Calu3 (cell line): ENCODE measurements around the gene FCHSD2. TPM values are rescaled to one million over a fixed set of nuclear protein-coding genes. Genes with fewer than 3 reads are reported as not detected.

Experiments
- BruUV-seq: library from RNA; stranded (reverse); fragments of 400-500 nt; replicated peaks from 2 replicates; lab custom pipeline; 2021; lab: Mats Ljungman, UMichigan
- CTCF ChIA-PET: fragments of 300-600 bp; sonication (Branson Sonifier 250); formaldehyde crosslinking; loops from one replicate; lab custom pipeline; 2022; ENCODE audit warnings: antibody characterized with exemption; lab: Charles Lee
- DNase-seq: peaks from one replicate; pipeline ENCODE4 v3.0.0; 2022
- H3K27ac Mint-ChIP-seq: one replicate; pipeline ENCODE4 v1.8.0; 2022; ENCODE audit warnings: mixed read lengths; ENCODE audit not compliant: unreplicated experiment
- H3K27me3 Mint-ChIP-seq: one replicate; pipeline ENCODE4 v1.8.0; 2022; ENCODE audit warnings: mixed read lengths; ENCODE audit not compliant: unreplicated experiment
- H3K36me3 Mint-ChIP-seq: one replicate; pipeline ENCODE4 v1.8.0; 2022; ENCODE audit warnings: mild to moderate bottlenecking, moderate library complexity, mixed read lengths; ENCODE audit not compliant: insufficient read depth, unreplicated experiment
- H3K4me1 Mint-ChIP-seq: one replicate; pipeline ENCODE4 v1.8.0; 2022; ENCODE audit warnings: mild to moderate bottlenecking, low read depth, mixed read lengths; ENCODE audit not compliant: unreplicated experiment
- H3K4me3 Mint-ChIP-seq: one replicate; pipeline ENCODE4 v1.8.0; 2022; ENCODE audit warnings: mild to moderate bottlenecking, low read depth, moderate library complexity, mixed read lengths; ENCODE audit not compliant: unreplicated experiment
- H3K9me3 Mint-ChIP-seq: one replicate; pipeline ENCODE4 v1.8.0; 2022; ENCODE audit warnings: low read depth, mixed read lengths; ENCODE audit not compliant: unreplicated experiment
- CTCF ChIP-seq: fragments of 200-600 bp; IDR thresholded peaks from one replicate; pipeline ENCODE4 v1.8.0; 2022; ENCODE audit warnings: antibody characterized with exemption; ENCODE audit not compliant: unreplicated experiment
- intact Hi-C: fragments of 100-400 bp; cut with micrococcal nuclease; formaldehyde crosslinking; loops from one replicate; pipeline ENCODE4 v1.10.0; 2022; ENCODE audit not compliant: unreplicated experiment
- total RNA-seq: library from RNA; stranded (reverse); gene quantifications from 2 replicates; pipeline ENCODE4 v1.2.3, GENCODE V29; 2022

Gene FCHSD2
- total RNA-seq, 1 experiment from 2014 or later, result 16.2 TPM

GRCh38 chr11:72802822-72803221 lies 339.3 kb downstream of the FCHSD2 start:
- no TSS peak for BruUV-seq
- DNase-seq, result no peak
- CTCF ChIA-PET, result interaction anchor here (0.6 kb wide), 1 partner anchor 73 kb away, joined by 5 read pairs; no protein-coding TSS in a partner anchor
- intact Hi-C loops, result no loop called here
- Mint-ChIP-seq H3K27me3 (no peaks in the 10 kb centered on the region), H3K27ac (no peak overlapping the region), H3K36me3 (no peaks in the 10 kb centered on the region), H3K9me3 (no peaks in the 10 kb centered on the region), H3K4me1 (no peaks in the 10 kb centered on the region), H3K4me3 (no peak overlapping the region)
- TF ChIP-seq CTCF, result no peak

- Mint-ChIP-seq H3K4me1 (peaks cover 4% of the 10 kb centered on the region), H3K27ac (no peak overlapping the region), H3K36me3 (no peaks in the 10 kb centered on the region), H3K27me3 (no peaks in the 10 kb centered on the region), H3K9me3 (no peaks in the 10 kb centered on the region), H3K4me3 (no peak overlapping the region)
- no peak for TF ChIP-seq CTCF
- intact Hi-C loops, result no loop called here
- BruUV-seq, result no TSS peak
- CTCF ChIA-PET, result interaction anchor here (0.7 kb wide), 1 partner anchor 373 kb away, joined by 5 read pairs; no protein-coding TSS in a partner anchor
- DNase-seq, result no peak
These were observed 342.7 kb downstream of the FCHSD2 start for GRCh38 chr11:72799441-72799840.

- no peak overlapping the region for H3K4me3 Mint-ChIP-seq
- DNase-seq, result no peak
- H3K9me3 Mint-ChIP-seq, result no peaks in the 10 kb centered on the region
- H3K4me1 Mint-ChIP-seq, result peaks cover 15% of the 10 kb centered on the region
- BruUV-seq, result no TSS peak
- intact Hi-C loops, result no loop called here
- no peak overlapping the region for H3K27ac Mint-ChIP-seq
- no peaks in the 10 kb centered on the region for H3K27me3 Mint-ChIP-seq
- CTCF ChIA-PET, result interaction anchor here (0.7 kb wide), 1 partner anchor 591 kb away, joined by 3 read pairs; no protein-coding TSS in a partner anchor
- no peak for TF ChIP-seq CTCF
- H3K36me3 Mint-ChIP-seq, result peaks cover 7% of the 10 kb centered on the region
These were observed 343.8 kb downstream of the FCHSD2 start for GRCh38 chr11:72798361-72798760.

- DNase-seq, result peak; percentile 93
- peak within 1 kb of the TSS; percentile 92 for H3K4me3 Mint-ChIP-seq
- no peaks in the 10 kb centered on the region for H3K9me3 Mint-ChIP-seq
- intact Hi-C loops, result loop anchor here (1.0 kb wide), 1 partner anchor 68 kb away; no protein-coding TSS in a partner anchor
- H3K4me1 Mint-ChIP-seq, result peaks cover 26% of the 10 kb centered on the region
- H3K36me3 Mint-ChIP-seq, result peaks cover 7% of the 10 kb centered on the region
- H3K27me3 Mint-ChIP-seq, result no peaks in the 10 kb centered on the region
- H3K27ac Mint-ChIP-seq, result peak within 1 kb of the TSS; percentile 89
- CTCF ChIA-PET, result interaction anchor here (0.6 to 2.7 kb wide), 9 partner anchors 12 to 320 kb away, joined by 3 to 48 read pairs (median 3); no protein-coding TSS in a partner anchor
- peak; percentile 94 for TF ChIP-seq CTCF
- TSS peak; percentile 89 for BruUV-seq
These were observed 348.4 kb downstream of the FCHSD2 start, which contains the start of gene STARD10 for GRCh38 chr11:72793425-72794367. STARD10 (minus strand) TSS chr11:72794047; CDS start chr11:72781181, 12,866 bp downstream.
